AG04450 (cell line): ENCODE results near the gene KLB. TPM values are rescaled to one million over a fixed set of nuclear protein-coding genes. Genes with fewer than 3 reads are reported as not detected.
"Not testable (repeated sequence)": the region's sequence is repeated elsewhere in the genome, so short reads cannot be mapped to it uniquely, and the experiment has no call there.

Experiments used
- CTCF ChIA-PET: fragments of 300-600, 350-600 bp; formaldehyde crosslinking; extraction: SDS; loops from one replicate; lab custom pipeline; 2022; ENCODE audit warnings: antibody characterized with exemption, inconsistent platforms; lab: Charles Lee
- POLR2A ChIA-PET: fragments of 350-600 bp; formaldehyde crosslinking; extraction: SDS; loops from one replicate; lab custom pipeline; 2021; ENCODE audit warnings: antibody characterized with exemption, inconsistent platforms; lab: Yijun Ruan, JAX
- DNase-seq: peaks from one replicate; pipeline ENCODE4 v3.0.0-alpha.2; 2011; ENCODE audit warnings: low read depth, low spot score
- H3K27ac ChIP-seq: one replicate; pipeline ENCODE4 v1.5.1; 2012; ENCODE audit warnings: low read depth, low read length, control low read depth
- H3K27me3 ChIP-seq: one replicate; pipeline ENCODE4 v1.6.0; 2012; ENCODE audit warnings: low read length; ENCODE audit not compliant: control insufficient read depth, insufficient read depth
- H3K4me3 ChIP-seq: 2 replicates; pipeline ENCODE4 v1.5.1; 2011; ENCODE audit warnings: mild to moderate bottlenecking, low read depth, low read length, control low read depth
- H3K9me3 ChIP-seq: 2 replicates; pipeline ENCODE4 v1.5.1; 2012; ENCODE audit warnings: low read length; ENCODE audit not compliant: control insufficient read depth, insufficient read depth
- polyA minus RNA-seq: library from RNA; depleted of rRNA, polyadenylated mRNA; stranded (reverse); fragments of >200 nt; gene quantifications from 2 replicates; pipeline ENCODE4 v1.2.3, GENCODE V29; 2011; rRNA and poly(A)+ RNA removed
- polyA plus RNA-seq: library from polyadenylated mRNA; depleted of rRNA; stranded (reverse); fragments of >200 nt; gene quantifications from 2 replicates; pipeline ENCODE4 v1.2.3, GENCODE V29; 2011; rRNA removed
- TF ChIP-seq, protein P1 (sequence below): IDR thresholded peaks from 2 replicates; pipeline ENCODE4 v1.5.1; 2011; ENCODE audit warnings: low read depth, low read length, control low read depth, inconsistent platforms

The KLB gene
- polyA plus RNA-seq, result not detected in 2 replicates
- polyA minus RNA-seq, result not detected in 2 replicates

DNA sequence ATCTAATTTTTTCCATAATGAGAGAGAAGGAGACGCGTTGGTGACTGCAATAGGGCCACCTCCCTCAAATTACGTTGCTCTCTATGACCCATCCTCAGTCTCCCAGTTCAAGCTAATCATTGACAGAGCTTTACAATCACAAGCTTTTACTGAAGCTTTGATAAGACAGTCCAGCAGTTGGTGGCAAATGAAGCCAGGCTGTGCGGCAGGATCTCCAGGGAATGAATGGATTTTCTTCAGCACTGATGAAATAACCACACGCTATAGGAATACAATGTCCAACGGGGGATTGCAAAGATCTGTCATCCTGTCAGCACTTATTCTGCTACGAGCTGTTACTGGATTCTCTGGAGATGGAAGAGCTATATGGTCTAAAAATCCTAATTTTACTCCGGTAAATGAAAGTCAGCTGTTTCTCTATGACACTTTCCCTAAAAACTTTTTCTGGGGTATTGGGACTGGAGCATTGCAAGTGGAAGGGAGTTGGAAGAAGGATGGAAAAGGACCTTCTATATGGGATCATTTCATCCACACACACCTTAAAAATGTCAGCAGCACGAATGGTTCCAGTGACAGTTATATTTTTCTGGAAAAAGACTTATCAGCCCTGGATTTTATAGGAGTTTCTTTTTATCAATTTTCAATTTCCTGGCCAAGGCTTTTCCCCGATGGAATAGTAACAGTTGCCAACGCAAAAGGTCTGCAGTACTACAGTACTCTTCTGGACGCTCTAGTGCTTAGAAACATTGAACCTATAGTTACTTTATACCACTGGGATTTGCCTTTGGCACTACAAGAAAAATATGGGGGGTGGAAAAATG, at the start of gene KLB:
Gene KLB (plus strand): TSS at position 168 of the 821 bp plus-strand sequence. CDS start 20 bp downstream, at position 188.
- no peak for DNase-seq
- no peak within 1 kb of the TSS for H3K4me3 ChIP-seq
- ChIA-PET POLR2A (interaction anchor here (0.6 kb wide), 1 partner anchor 647 kb away, joined by 4 read pairs; no protein-coding TSS in a partner anchor), CTCF (interaction anchor here (0.6 to 1.0 kb wide), 2 partner anchors 13 to 187 kb away, joined by 3 to 4 read pairs; no protein-coding TSS in a partner anchor)
- H3K27ac ChIP-seq, result no peak within 1 kb of the TSS
- H3K27me3 ChIP-seq, result peaks cover 4% of the 10 kb centered on the region
- TF ChIP-seq, protein P1, sequence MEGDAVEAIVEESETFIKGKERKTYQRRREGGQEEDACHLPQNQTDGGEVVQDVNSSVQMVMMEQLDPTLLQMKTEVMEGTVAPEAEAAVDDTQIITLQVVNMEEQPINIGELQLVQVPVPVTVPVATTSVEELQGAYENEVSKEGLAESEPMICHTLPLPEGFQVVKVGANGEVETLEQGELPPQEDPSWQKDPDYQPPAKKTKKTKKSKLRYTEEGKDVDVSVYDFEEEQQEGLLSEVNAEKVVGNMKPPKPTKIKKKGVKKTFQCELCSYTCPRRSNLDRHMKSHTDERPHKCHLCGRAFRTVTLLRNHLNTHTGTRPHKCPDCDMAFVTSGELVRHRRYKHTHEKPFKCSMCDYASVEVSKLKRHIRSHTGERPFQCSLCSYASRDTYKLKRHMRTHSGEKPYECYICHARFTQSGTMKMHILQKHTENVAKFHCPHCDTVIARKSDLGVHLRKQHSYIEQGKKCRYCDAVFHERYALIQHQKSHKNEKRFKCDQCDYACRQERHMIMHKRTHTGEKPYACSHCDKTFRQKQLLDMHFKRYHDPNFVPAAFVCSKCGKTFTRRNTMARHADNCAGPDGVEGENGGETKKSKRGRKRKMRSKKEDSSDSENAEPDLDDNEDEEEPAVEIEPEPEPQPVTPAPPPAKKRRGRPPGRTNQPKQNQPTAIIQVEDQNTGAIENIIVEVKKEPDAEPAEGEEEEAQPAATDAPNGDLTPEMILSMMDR, result no peak
- H3K9me3 ChIP-seq, result no peaks in the 10 kb centered on the region

DNA sequence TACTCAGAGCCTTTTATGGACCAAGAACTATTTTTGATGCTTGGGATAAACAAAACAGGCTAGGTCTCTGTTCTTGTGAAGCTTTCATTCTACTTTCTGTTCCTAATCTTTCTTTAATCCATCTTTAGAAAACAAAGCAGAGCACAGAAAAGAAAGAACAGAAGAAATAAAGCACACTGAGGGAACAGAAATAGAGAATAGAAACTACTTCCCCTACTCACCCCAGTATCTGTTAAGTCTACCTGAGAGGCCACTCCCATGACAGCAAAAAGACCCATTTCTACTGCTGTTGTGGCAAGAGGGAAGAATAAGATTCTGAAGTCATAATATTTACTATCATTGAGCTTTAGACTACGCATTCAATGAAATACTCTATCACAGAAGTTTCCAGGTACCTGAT, 49.7 kb upstream of the KLB start:
- H3K9me3 ChIP-seq, result no peaks in the 10 kb centered on the region
- no peak for DNase-seq
- H3K27me3 ChIP-seq, result no peaks in the 10 kb centered on the region
- ChIA-PET CTCF (no interaction called here), POLR2A (interaction anchor here (0.6 kb wide), 2 partner anchors 175 to 1959 kb away, joined by 3 to 5 read pairs; no protein-coding TSS in a partner anchor)
- H3K27ac ChIP-seq, result no peak overlapping the region
- H3K4me3 ChIP-seq, result no peak overlapping the region
- TF ChIP-seq, protein P1, result no peak

DNA sequence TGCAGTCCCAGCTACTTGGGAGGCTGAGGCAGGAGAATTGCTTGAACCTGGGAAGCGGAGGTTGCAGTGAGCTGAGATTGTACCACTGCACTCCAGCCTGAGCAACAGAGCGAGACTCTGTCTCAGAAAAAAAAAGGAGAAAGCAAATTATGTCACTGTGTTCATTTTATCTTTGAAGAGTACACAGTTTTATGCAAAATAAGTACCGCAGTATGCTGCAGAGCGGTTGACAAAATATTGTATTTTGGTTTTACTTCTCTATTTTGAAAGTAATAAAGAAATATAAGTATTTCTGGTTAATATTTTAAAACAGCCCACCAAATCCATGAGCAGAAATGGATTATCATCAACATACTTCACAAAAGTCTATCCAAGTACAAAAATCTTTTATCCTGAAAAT, 46.1 kb upstream of the KLB start:
- CTCF ChIA-PET, DNase-seq, H3K27me3 ChIP-seq, H3K27ac ChIP-seq, H3K4me3 ChIP-seq, H3K9me3 ChIP-seq: not testable (repeated sequence)
- POLR2A ChIA-PET, result interaction anchor here (0.6 kb wide), 1 partner anchor 9 kb away, joined by 6 read pairs; no protein-coding TSS in a partner anchor

DNA sequence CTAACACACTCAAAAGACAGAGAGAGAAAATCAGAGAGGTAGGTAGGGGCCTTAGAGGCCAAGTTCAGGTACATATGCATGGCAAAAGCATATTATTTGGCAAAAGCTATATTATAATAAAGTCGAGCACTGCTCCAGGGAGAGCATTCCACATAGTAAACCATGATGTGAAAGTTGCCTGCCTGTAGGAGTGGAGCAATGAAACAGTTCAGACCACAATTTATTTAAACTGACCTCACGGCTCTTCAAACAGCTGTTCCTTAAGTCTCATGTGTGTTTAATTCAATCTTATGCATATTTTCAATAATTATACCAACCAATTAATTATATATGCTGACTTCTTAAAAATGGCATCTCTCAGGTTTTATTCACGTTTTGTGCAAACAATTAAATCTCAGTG, 43.9 kb upstream of the KLB start:
- Histone ChIP-seq H3K9me3 (peaks cover 4% of the 10 kb centered on the region; the same call in 1 of the 2 replicates), H3K27ac (no peak overlapping the region), H3K27me3 (no peaks in the 10 kb centered on the region), H3K4me3 (no peak overlapping the region)
- TF ChIP-seq, protein P1, result no peak
- ChIA-PET POLR2A (interaction anchor here (0.5 to 0.6 kb wide), 2 partner anchors 41 to 152 kb away, joined by 3 to 5 read pairs; no protein-coding TSS in a partner anchor), CTCF (no interaction called here)
- peak; percentile 72 for DNase-seq

DNA sequence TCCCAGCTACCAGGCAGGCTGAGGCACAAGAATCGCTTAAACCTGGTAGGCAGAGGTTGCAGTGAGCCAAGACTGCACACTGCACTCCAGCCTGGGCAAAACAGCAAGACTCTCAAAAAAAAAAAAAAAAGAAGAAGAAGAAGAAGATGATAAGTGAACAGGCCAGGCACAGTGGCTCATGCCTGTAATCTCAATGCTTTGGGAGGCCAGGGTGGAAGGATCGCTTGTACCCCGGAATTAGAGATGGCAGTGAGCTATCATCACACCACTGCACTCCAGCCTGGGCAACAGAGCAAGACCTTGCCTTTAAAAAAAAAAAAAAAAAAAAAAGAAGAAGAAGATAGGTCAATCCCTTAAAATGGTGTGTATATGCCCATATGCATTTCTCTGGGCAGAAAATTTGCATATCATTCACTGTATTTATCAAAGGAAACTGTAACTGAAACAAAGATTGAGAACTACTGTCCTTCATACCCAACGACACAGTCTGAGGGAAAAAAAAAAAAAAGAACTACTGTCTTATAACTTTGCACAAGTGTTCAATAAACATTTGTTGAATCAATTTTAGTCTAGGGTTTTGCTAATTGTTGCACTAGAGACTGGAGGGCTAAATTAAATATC, 42.8 kb upstream of the KLB start:
- H3K4me3 ChIP-seq, result no peak overlapping the region

More for the DNA sequence above, 42.8 kb upstream of the KLB start:
- TF ChIP-seq, protein P1, result no peak
- POLR2A ChIA-PET, result no interaction called here
- CTCF ChIA-PET, result no interaction called here
- no peaks in the 10 kb centered on the region for H3K27me3 ChIP-seq
- H3K27ac ChIP-seq, result no peak overlapping the region
- no peak for DNase-seq
- H3K9me3 ChIP-seq, result peaks cover 4% of the 10 kb centered on the region; the same call in 1 of the 2 replicates
